HG03439 (cell line): ENCODE measurements around the gene DDC.
"Not testable (repeated sequence)": the region's sequence is repeated elsewhere in the genome, so short reads cannot be mapped to it uniquely, and the experiment has no call there.

Source experiments
- ATAC-seq: cut with Tn5 transposase; IDR thresholded peaks from one replicate; pipeline ENCODE4 v1.9.1; 2021; ENCODE audit warnings: mild to moderate bottlenecking, moderate library complexity; ENCODE audit not compliant: unreplicated experiment

DDC gene

DNA sequence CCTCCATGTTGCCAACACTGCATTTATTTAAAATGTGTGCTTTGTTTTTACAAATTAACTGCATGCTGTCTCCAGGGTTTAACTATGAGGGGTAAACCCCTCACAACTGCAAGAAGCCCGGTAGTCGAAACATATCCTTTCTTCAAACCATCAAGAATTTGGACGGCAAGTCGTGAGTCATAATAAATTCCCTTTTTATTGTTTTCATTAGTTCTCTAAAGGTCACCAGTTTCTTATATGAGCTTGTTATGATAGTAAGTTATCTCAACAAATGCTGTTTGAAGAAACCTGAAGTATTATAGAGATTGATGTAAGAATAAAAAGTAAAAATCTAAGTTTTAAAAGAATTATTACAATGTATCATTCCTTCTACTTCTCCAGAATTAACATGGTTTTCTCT is 102.8 kb downstream of the DDC start:
- no peak for ATAC-seq

GRCh38 chr7:50461695-50462094 is 103.5 kb downstream of the DDC start:
- no peak for ATAC-seq

GRCh38 chr7:50459183-50459582 is 106.0 kb downstream of the DDC start:
- not testable (repeated sequence) for ATAC-seq

- not testable (repeated sequence) for ATAC-seq
Measured at GRCh38 chr7:50458651-50459050, 106.6 kb downstream of the DDC start.

DNA sequence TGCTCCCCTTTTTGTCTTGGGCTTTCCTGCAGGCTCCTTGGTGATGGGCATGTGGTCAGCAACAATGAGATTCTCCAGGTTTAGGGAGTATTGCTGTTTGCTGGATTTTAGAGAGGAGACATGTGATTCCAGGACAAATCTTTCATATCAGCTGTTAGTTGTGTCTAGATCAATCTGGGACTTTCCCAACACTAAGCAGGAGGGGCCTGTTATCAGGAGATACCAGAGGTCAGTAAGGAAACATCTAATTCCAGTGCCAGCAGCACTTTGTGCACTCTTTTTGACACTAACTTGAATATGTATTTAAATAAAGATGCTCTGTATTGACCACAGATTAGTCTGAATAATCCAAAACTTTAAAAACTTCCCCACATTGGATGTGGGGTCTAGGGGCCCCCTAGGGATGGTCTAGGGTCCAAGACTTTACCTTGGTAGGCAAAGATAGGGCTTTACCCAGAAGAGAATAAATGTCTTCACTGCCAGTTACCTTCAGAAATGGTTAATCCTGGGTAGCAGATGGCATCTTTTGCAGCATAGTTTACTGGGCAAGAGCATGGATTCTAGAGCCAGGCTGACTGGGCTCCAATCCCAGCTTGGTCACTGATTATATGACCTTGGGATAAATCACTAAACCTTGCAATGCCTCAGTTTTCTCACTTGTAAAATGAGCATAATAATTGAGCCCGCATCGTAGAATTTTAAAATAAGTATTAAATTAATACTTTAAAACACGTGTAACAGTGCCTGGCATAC is 108.7 kb downstream of the DDC start:
- no peak for ATAC-seq

GRCh38 chr7:50455658-50456057 is 109.5 kb downstream of the DDC start:
- ATAC-seq = no peak

DNA sequence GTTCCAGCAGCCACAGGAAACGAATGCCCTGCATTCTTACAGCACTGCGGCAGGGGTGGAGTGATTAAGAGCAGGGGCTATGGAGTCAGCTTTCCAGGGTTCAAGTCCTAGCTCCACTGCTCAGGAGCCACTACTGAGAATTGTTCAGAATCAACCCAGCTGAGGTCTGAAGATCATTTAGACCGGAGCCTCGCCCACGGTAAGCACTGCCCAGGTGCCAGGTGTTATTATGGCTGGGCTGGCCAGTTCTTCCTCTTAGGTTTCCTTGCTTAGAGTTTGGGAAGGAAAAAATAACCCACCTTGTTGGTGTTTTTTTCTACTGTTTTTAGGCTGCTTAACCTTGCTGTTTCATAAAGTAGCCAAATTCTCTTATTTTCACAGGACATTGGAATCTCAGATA is 110.2 kb downstream of the DDC start:
- no peak for ATAC-seq

GRCh38 chr7:50450590-50451032 is 114.6 kb downstream of the DDC start:
- ATAC-seq = peak; percentile 22

DNA sequence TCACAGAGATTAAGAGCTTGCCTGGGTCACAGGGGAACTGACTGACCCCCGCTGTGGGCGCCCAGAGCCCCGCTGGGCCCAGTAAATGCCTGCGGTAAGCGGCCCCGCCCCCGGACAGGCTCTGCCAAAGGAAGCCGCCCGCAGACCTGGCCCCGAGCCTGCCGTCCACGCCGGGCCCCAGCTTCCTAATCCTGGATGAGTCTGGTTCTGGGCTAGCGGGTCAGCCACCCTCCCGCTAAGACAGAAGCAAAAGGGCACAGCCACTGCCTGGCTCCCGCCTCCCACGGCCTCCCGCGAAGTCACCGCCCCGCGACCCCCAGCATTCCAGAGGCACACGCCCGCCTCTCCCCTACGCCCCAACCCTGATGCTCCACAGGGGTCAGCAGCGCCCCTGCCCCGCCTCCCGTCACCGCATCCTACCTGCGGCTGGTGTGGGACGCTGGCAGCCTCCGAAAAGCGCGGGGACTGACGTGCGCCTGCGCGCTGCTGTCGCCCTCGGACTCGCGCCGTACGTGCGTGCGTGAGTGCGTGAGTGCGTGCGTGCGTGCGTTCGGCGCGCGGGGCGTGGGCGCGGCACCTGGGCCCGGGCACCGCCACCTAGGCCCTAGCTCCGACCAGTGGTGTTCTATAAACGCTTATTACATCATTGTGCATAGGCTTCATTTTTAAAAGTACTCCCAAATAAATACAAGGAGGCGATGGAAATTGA is 115.2 kb downstream of the DDC start, which contains the start of gene FIGNL1:
FIGNL1 (minus strand) TSS at position 470 of the 709 bp plus-strand sequence. CDS start 3,063 bp downstream, outside the sequence.
- peak; percentile 83 for ATAC-seq

DNA sequence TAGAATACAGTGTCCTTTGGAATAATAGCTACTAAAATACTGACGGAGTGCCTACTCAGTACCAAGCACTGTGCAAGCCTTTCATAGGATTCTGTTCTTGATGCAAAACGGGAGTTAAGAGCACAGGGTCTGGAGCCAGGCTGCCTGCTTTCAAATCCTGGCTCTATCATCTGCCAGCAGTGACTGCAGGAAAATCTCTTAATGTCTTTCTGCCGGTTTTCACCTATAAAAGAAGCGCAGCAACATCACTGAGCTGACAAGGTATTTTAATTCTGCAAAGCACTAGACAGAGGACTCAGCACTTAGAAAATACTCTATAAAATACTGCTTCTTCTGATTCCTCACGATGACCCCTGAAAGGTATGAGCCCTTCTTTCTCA is 115.7 kb downstream of the DDC start:
- ATAC-seq = peak; percentile 1

GRCh38 chr7:50448823-50449222 is 116.4 kb downstream of the DDC start:
- ATAC-seq = peak; percentile 34

- peak; percentile 27 for ATAC-seq
Measured at GRCh38 chr7:50446542-50446960, 118.7 kb downstream of the DDC start.

GRCh38 chr7:50436133-50436806 is 128.9 kb downstream of the DDC start:
- ATAC-seq = no peak

DNA sequence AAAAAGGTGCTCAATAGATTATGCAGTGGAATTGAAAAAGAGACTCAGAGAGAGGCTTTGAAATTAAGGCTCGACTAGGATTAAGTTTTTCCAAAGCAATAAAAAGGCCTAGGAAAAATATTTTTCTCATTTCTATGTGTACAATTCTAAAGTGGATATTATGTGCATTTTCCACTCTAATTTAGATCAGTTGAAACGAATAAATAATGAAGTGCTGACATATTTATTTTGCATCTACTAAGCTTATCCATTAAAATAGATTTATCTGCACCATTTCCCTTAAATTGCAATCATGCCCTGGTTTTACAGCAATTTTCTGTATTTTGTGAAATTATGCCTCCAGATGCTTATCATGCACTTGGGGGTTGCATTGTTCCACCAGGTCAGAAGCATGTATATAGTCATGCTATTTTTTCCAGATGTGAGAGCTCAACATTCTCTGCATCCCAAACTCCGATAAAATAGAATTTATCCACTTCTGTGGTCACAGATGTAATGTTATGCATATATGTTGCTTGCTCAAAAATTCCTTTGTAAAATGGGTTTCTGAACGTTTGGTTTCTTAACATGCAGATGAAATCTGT is 133.4 kb downstream of the DDC start:
- ATAC-seq = no peak

- ATAC-seq = no peak
Measured at GRCh38 chr7:50431316-50431715, 133.9 kb downstream of the DDC start.

DNA sequence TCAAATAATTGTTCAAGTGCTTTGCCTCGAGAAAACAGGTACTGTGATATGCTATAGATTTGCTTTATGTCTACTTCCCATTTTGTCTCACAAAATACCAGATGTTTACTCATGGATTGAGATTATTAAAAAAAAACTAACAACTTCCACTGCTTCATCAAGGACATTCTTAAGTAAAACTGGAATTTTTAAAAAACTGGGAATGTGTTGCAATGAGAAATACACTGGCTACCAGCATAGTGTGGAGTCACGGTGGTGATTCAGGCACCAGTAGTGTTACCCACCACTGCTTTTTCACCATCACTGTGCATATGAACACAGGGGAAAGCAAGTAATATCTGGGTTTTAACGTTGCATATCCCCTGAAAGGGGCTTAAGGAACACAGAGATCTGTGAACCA is 136.3 kb downstream of the DDC start:
- ATAC-seq = no peak

- no peak for ATAC-seq
Measured at GRCh38 chr7:50427518-50427917, 137.7 kb downstream of the DDC start.

GRCh38 chr7:50426280-50427045 is 138.7 kb downstream of the DDC start:
- ATAC-seq = no peak

DNA sequence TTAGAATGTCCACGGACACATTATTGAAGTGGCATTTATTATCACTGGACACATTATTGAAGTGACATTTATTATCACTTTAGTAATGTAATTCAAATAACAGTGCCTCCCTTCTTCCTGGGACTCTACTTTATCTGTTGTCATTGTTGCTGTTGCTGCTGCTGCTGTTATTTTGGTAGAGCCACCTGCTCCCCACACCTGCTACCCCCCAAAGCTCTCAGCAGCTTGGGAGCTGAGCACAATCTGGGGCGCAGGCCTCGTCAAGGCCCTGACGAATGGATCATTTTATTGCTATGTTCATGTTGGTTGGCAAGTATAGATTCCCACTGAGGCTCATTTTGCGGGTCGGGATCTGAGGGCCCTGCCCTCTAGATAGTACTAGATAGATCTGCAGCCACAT is 139.9 kb downstream of the DDC start:
- ATAC-seq = no peak

DNA sequence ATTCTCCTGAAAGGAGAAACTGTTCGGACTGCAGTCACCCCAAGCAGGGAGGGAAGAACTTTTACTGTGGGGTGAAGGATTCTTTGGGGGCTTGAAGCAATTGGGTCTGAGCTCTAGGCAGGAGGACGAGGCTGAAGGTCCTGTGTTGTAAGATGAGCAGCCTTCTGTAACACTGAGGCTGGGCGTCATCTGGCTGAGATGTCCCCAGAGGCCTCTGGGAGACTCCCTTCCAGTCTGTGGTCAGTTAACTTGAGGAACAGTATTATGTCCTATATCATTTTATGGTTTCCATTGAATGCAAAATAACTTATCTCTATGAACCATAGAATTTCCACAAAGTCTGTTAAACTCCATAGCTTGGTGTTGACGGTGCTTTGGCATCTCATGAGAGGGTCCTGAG is 141.3 kb downstream of the DDC start:
- no peak for ATAC-seq

DNA sequence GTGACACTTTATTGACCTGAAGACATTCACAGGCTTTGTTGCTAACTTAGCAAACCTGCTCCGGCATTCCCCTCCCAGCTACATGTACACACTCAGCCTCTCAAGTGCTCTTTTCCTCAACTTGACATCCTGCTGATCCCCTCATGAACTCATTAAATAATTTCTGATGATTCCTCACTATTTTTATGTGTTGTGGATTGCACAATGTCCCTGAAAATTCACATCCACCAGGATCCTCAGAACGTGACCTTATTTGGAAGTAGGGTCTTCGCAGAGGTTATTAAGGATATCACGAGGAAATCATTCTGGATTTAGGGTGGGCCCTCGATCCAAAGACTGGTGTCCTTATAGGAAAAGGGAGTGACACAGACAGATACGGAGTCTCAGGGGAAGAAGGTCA is 142.3 kb downstream of the DDC start:
- no peak for ATAC-seq
